ENCODE data around the gene F10.

DNA sequence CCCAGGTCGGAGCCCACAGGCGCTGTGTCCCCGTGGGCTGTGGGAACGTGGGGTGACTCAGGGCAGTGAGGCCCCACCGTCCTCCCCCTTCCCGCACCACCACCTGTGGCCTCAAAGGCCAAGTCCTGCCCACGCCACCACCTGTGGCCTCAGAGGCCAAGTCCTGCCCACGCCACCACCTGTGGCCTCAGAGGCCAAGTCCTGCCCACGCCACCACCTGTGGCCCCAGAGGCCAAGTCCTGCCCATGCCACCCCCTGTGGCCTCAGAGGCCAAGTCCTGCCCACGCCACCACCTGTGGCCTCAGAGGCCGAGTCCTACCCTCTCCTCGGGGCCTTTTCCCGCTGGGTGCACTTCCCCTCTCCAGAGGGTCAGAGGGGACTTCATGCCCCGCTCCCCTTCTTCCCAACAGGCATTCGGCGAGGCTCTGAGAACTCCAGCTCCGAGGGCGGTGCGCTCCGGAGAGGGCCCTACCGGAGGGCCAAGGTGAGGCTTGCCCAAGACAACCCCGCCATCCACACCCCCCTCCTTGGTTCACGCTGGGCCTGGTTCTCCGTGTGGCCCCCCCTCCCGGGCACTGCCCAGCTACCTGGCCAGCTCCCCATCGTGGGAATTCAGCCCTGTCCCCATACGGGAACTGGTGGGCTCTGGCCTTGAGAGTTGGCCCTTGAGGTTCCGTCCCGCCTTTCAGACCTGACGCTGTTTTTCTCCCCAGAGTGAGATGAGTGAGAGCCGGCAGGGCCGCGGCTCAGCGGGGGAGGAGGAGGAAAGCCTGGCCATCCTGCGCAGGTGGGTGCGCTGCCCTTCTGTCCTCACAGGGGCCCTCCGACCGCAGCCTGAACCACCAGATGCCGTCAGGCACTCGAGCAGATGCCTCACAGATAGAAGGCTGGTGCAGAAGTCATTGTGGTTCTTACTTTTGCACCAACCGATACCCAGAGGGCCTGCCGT is 44.4 kb upstream of the F10 start:
- TF ChIP-seq, protein P1, sequence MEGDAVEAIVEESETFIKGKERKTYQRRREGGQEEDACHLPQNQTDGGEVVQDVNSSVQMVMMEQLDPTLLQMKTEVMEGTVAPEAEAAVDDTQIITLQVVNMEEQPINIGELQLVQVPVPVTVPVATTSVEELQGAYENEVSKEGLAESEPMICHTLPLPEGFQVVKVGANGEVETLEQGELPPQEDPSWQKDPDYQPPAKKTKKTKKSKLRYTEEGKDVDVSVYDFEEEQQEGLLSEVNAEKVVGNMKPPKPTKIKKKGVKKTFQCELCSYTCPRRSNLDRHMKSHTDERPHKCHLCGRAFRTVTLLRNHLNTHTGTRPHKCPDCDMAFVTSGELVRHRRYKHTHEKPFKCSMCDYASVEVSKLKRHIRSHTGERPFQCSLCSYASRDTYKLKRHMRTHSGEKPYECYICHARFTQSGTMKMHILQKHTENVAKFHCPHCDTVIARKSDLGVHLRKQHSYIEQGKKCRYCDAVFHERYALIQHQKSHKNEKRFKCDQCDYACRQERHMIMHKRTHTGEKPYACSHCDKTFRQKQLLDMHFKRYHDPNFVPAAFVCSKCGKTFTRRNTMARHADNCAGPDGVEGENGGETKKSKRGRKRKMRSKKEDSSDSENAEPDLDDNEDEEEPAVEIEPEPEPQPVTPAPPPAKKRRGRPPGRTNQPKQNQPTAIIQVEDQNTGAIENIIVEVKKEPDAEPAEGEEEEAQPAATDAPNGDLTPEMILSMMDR (IDR thresholded peaks at IDR 0.05 in 8 of 11, conservative IDR thresholded peaks at IDR 0.05 in 3 of 11) = no peak
- TF ChIP-seq POLR2A (IDR thresholded peaks at IDR 0.05) = no peak
